ENCODE results near the gene TBC1D22A.

DNA sequence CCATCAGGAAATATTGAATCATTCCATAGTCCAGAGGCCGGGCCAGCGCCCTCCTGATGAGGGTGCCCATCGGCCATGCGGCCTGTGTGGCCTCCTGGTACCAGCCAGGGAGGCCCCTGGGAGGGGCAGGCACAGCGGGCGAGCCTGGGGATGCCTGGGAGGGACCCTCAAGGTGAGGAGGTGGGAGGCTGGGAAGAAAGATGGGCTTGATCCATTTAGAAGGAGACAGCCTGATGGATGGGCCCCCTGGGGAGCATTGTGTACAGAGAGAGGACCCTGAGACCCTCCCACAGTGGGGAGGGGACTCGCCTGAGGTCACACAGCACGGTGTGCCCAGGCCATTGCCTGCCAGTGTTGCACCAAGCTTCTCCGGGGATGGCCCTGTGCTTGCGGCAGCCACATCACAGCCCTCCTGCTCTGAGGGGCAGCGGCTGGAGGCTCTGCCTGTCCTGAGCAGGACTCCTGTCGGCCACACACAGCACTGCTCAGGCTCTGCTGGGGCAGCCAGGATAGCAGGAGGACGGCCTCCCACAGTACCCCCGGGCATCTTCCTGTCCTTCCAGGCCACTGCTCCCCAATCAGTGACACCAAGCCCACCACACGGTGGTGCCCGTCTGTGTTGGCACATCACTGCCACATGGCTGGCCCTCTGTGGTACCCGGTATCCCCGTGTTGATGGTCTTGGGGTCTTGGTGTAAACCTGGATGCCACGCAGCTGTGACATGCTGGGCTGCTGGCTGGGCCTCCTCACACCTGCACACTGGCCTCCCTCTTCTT, 290.0 kb downstream of the TBC1D22A start:
- TF ChIP-seq, protein P1, sequence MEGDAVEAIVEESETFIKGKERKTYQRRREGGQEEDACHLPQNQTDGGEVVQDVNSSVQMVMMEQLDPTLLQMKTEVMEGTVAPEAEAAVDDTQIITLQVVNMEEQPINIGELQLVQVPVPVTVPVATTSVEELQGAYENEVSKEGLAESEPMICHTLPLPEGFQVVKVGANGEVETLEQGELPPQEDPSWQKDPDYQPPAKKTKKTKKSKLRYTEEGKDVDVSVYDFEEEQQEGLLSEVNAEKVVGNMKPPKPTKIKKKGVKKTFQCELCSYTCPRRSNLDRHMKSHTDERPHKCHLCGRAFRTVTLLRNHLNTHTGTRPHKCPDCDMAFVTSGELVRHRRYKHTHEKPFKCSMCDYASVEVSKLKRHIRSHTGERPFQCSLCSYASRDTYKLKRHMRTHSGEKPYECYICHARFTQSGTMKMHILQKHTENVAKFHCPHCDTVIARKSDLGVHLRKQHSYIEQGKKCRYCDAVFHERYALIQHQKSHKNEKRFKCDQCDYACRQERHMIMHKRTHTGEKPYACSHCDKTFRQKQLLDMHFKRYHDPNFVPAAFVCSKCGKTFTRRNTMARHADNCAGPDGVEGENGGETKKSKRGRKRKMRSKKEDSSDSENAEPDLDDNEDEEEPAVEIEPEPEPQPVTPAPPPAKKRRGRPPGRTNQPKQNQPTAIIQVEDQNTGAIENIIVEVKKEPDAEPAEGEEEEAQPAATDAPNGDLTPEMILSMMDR (IDR thresholded peaks at IDR 0.05), result no peak
- TF ChIP-seq POLR2A (IDR thresholded peaks at IDR 0.05), result no peak

All from heart left ventricle (tissue), 13 donors.